ENCODE measurements around the gene ADD1.
"Not testable (repeated sequence)": the region's sequence is repeated elsewhere in the genome, so short reads cannot be mapped to it uniquely, and the experiment has no call there.

Gene ADD1

DNA sequence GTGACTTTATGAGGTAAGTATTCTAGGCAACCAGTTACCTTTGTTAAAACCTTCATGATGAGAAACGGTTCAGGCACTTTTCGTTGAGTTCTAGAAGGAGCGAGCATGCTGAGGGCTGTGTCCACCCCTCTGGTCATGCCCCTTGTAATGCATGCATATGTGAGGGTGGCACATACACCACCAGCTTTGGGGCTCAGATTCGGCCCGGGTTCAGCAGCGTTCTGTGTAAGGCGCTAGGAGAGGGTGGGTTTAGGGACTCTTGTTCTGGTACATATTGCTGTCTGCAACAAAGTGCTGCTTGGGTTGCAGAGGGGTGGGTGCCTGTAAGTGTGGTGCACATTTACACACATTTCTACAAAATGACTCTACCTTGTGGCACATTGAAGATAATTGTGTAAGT lies 65.0 kb downstream of the ADD1 start:
- Histone ChIP-seq H3K9me3 (ENCODE audit: control insufficient read depth in 2 of 2, low read length in 2 of 2) (no peaks in the 10 kb centered on the region), H3K27me3 (ENCODE audit: control insufficient read depth in 2 of 2, insufficient read depth in 2 of 2, low read length in 2 of 2) (no peaks in the 10 kb centered on the region), H3K4me3 (ENCODE audit: low read length in 2 of 2) (no peak overlapping the region), H3K36me3 (ENCODE audit: control insufficient read depth in 2 of 2, insufficient read depth in 2 of 2, low read length in 2 of 2) (peaks cover 75 to 87% of the 10 kb centered on the region in 2 donors), H3K9ac (ENCODE audit: low read depth in 1 of 2, low read length in 2 of 2) (no peak overlapping the region), H3K27ac (ENCODE audit: low read depth in 2 of 2, low read length in 2 of 2) (no peak overlapping the region), H3K4me1 (ENCODE audit: control insufficient read depth in 2 of 2, insufficient read depth in 2 of 2, low read length in 2 of 2) (peaks cover 4 to 5% of the 10 kb centered on the region in 2 donors)

DNA sequence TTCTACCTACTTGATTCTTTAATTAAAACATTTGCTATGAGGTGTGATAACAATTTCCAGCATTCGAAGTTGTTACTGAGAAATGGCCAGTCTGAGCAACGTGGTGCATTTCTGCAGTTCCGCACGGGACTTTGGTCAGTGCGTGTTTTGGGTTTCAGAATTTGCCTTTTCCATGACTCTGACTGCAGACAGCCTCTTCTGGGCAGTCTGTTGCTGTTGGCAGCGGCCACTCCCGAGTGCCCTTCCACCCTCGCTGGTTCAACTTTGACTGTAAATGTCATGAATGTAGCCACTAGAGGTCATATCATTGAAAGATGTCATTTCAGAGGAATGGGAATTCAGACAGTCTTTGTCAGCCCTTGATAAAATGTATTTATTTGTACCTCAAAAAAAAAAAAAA lies 65.9 kb downstream of the ADD1 start:
- H3K36me3 ChIP-seq (ENCODE audit: control insufficient read depth in 2 of 2, insufficient read depth in 2 of 2, low read length in 2 of 2): peaks cover 69 to 86% of the 10 kb centered on the region in 2 donors
- no peaks in the 10 kb centered on the region for H3K27me3 ChIP-seq (ENCODE audit: control insufficient read depth in 2 of 2, insufficient read depth in 2 of 2, low read length in 2 of 2)
- H3K4me1 ChIP-seq (ENCODE audit: control insufficient read depth in 2 of 2, insufficient read depth in 2 of 2, low read length in 2 of 2): peaks cover 4 to 5% of the 10 kb centered on the region in 2 donors
- H3K4me3 ChIP-seq (ENCODE audit: low read length in 2 of 2): no peak overlapping the region
- H3K9ac ChIP-seq (ENCODE audit: low read depth in 1 of 2, low read length in 2 of 2): no peak overlapping the region
- H3K27ac ChIP-seq (ENCODE audit: low read depth in 2 of 2, low read length in 2 of 2): no peak overlapping the region
- no peaks in the 10 kb centered on the region for H3K9me3 ChIP-seq (ENCODE audit: control insufficient read depth in 2 of 2, low read length in 2 of 2)

DNA sequence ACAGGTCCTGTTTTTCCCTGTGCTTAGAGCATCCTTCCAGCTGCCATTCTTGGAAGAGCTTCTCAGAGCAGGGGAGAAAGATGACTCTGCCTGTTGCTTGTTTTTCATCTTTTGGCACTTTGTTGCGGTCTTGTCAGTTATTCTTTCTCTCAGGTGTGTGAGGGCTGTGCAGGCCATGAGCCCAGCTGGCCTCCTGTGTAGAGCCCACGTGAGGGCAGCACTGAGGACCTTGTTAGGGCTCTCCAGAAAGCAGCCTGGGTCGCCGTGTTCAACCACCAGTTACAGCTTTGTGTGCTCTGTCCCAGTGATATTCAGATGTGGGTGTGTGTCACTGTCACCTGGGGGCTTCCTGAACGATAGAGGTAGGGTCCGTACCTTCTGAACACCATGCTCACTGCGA lies 66.8 kb downstream of the ADD1 start:
- Histone ChIP-seq H3K27ac (ENCODE audit: low read depth in 2 of 2, low read length in 2 of 2) (no peak overlapping the region), H3K9ac (ENCODE audit: low read depth in 1 of 2, low read length in 2 of 2) (no peak overlapping the region), H3K9me3 (ENCODE audit: control insufficient read depth in 2 of 2, low read length in 2 of 2) (no peaks in the 10 kb centered on the region), H3K4me3 (ENCODE audit: low read length in 2 of 2) (no peak overlapping the region), H3K4me1 (ENCODE audit: control insufficient read depth in 2 of 2, insufficient read depth in 2 of 2, low read length in 2 of 2) (peaks cover 4 to 5% of the 10 kb centered on the region in 2 donors), H3K36me3 (ENCODE audit: control insufficient read depth in 2 of 2, insufficient read depth in 2 of 2, low read length in 2 of 2) (peaks cover 67 to 84% of the 10 kb centered on the region in 2 donors), H3K27me3 (ENCODE audit: control insufficient read depth in 2 of 2, insufficient read depth in 2 of 2, low read length in 2 of 2) (no peaks in the 10 kb centered on the region)

DNA sequence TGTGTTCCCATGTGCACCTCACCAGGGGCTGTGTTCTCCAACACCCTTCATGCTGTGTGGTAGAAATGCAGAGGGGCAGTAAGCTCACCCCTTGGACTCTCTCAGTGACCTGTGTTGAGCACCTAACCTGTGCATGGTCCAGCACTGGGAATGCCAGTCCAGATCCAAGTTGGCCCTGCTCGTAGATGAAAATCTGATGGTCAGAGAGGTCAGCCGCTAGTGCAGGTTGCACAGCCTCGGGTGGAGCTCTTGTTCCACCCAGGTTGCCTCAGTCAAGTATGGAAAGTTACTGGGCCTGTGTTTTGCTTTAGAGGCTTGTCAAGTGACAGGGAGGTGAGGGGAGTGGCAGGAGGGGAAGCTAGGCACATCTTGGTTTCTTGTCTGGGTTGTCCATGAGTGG lies 68.2 kb downstream of the ADD1 start:
- H3K36me3 ChIP-seq (ENCODE audit: control insufficient read depth in 2 of 2, insufficient read depth in 2 of 2, low read length in 2 of 2): peaks cover 62 to 82% of the 10 kb centered on the region in 2 donors
- H3K27me3 ChIP-seq (ENCODE audit: control insufficient read depth in 2 of 2, insufficient read depth in 2 of 2, low read length in 2 of 2): no peaks in the 10 kb centered on the region
- H3K4me3 ChIP-seq (ENCODE audit: low read length in 2 of 2): no peak overlapping the region
- no peak overlapping the region for H3K9ac ChIP-seq (ENCODE audit: low read depth in 1 of 2, low read length in 2 of 2)
- H3K27ac ChIP-seq (ENCODE audit: low read depth in 2 of 2, low read length in 2 of 2): no peak overlapping the region
- H3K9me3 ChIP-seq (ENCODE audit: control insufficient read depth in 2 of 2, low read length in 2 of 2): no peaks in the 10 kb centered on the region
- peaks cover 4 to 5% of the 10 kb centered on the region in 2 donors for H3K4me1 ChIP-seq (ENCODE audit: control insufficient read depth in 2 of 2, insufficient read depth in 2 of 2, low read length in 2 of 2)

DNA sequence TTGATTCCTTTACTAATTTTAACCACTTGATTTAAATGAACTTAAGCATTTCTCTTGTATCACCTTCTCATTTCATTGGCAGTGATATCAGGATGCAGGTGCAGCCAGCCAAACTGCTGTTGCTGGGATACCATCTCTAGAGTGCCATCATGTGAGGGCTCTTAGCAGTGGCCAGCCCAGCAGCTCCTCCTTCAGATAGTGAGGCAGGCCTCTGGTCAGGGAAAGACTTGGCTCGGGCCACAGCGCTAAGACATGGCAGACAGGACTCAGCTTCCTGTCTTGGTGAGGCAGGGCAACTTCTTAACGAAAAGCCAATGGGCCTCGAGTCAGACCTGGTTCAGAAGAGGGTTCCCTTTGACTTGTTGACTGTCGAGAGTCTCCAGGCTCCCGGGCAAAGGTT lies 69.5 kb downstream of the ADD1 start:
- Histone ChIP-seq H3K4me1 (ENCODE audit: control insufficient read depth in 2 of 2, insufficient read depth in 2 of 2, low read length in 2 of 2) (peaks cover 0 to 3% of the 10 kb centered on the region in 2 donors), H3K4me3 (ENCODE audit: low read length in 2 of 2) (no peak overlapping the region), H3K36me3 (ENCODE audit: control insufficient read depth in 2 of 2, insufficient read depth in 2 of 2, low read length in 2 of 2) (peaks cover 54 to 70% of the 10 kb centered on the region in 2 donors), H3K9me3 (ENCODE audit: control insufficient read depth in 2 of 2, low read length in 2 of 2) (no peaks in the 10 kb centered on the region), H3K27me3 (ENCODE audit: control insufficient read depth in 2 of 2, insufficient read depth in 2 of 2, low read length in 2 of 2) (no peaks in the 10 kb centered on the region), H3K27ac (ENCODE audit: low read depth in 2 of 2, low read length in 2 of 2) (no peak overlapping the region), H3K9ac (ENCODE audit: low read depth in 1 of 2, low read length in 2 of 2) (no peak overlapping the region)

DNA sequence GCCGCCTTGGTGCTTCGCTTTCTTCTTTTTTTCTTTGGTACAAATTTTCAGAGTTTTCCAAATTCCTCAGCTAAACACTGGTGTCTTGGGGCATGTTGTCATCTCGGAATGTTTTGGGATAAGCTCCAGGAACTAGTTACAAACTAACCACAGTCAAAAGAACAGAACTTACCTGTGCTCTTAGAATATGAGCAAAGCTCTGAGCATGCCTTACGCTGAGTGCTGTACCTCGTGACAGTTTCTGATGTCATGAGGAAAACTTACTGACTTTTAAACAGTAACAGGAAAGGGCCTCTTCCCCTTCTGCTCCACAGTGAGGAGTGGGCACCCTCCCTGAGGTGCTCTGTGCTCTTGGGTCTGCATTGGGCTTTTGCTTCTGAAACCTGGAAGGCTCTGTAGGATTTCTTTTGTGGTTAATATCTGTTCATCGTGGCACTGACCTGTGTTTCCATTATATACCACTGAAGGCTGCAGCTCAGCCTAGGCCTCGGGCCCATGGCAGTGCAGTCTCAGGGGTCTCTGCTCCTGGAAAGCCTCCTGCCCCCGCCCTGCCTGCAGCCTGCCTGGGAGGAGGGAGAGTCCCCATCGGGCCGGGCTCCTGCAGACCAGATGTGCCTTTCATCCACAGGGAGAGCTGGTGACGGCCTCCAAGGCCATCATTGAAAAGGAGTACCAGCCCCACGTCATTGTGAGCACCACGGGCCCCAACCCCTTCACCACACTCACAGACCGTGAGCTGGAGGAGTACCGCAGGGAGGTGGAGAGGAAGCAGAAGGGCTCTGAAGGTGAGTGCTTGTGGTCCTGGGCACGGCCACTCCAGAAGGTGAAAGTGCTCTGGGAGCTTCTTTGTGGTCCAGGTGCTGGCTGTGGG lies 70.8 kb downstream of the ADD1 start:
- no peak overlapping the region for H3K4me3 ChIP-seq (ENCODE audit: low read length in 2 of 2)
- H3K9me3 ChIP-seq (ENCODE audit: control insufficient read depth in 2 of 2, low read length in 2 of 2): no peaks in the 10 kb centered on the region
- no peaks in the 10 kb centered on the region for H3K27me3 ChIP-seq (ENCODE audit: control insufficient read depth in 2 of 2, insufficient read depth in 2 of 2, low read length in 2 of 2)
- H3K27ac ChIP-seq (ENCODE audit: low read depth in 2 of 2, low read length in 2 of 2): no peak overlapping the region
- peaks cover 40 to 57% of the 10 kb centered on the region in 2 donors for H3K36me3 ChIP-seq (ENCODE audit: control insufficient read depth in 2 of 2, insufficient read depth in 2 of 2, low read length in 2 of 2)
- H3K9ac ChIP-seq (ENCODE audit: low read depth in 1 of 2, low read length in 2 of 2): no peak overlapping the region
- no peaks in the 10 kb centered on the region for H3K4me1 ChIP-seq (ENCODE audit: control insufficient read depth in 2 of 2, insufficient read depth in 2 of 2, low read length in 2 of 2)

DNA sequence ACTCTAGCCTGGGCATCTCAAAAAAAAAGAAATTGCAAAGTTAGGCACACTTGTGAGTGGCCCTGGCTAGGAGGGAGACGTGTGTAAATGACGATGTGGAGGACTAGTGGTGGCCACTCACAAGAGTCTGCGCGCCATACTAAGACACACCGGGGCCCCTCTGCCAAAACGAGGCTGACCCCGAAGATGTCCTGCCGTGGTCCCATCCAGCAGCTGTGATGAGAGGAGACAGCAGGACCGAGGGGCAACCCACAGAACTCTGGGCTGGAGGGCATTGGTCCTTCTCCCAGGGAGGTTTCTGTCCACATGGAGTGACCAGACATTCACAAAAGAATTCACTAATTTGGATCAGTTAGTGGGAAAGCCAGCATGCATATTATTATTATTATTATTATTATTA lies 72.1 kb downstream of the ADD1 start:
- Histone ChIP-seq H3K27me3 (ENCODE audit: control insufficient read depth in 2 of 2, insufficient read depth in 2 of 2, low read length in 2 of 2) (no peaks in the 10 kb centered on the region), H3K36me3 (ENCODE audit: control insufficient read depth in 2 of 2, insufficient read depth in 2 of 2, low read length in 2 of 2) (peaks cover 30 to 45% of the 10 kb centered on the region in 2 donors), H3K4me1 (ENCODE audit: control insufficient read depth in 2 of 2, insufficient read depth in 2 of 2, low read length in 2 of 2) (no peaks in the 10 kb centered on the region), H3K27ac (ENCODE audit: low read depth in 2 of 2, low read length in 2 of 2) (no peak overlapping the region), H3K4me3 (ENCODE audit: low read length in 2 of 2) (no peak overlapping the region), H3K9ac (ENCODE audit: low read depth in 1 of 2, low read length in 2 of 2) (no peak overlapping the region), H3K9me3 (ENCODE audit: control insufficient read depth in 2 of 2, low read length in 2 of 2) (no peaks in the 10 kb centered on the region)

DNA sequence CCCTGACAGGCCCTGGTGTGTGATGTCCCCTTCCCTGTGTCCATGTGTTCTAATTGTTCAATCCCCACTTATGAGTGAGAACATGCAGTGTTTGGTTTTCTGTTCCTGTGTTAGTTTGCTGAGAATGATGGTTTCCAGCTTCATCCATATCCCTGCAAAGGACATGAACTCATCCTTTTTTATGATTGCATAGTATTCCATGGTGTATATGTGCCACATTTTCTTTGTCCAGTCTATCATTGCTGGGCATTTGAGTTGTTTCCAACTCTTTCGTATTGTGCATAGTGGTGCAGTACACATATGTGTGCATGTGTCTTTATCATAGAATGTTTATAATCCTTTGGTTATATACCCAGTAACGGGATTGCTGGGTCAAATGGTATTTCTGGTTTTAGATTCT lies 73.1 kb downstream of the ADD1 start:
- not testable (repeated sequence) for H3K4me3 ChIP-seq (ENCODE audit: low read length in 2 of 2); H3K27me3 ChIP-seq (ENCODE audit: control insufficient read depth in 2 of 2, insufficient read depth in 2 of 2, low read length in 2 of 2); H3K9me3 ChIP-seq (ENCODE audit: control insufficient read depth in 2 of 2, low read length in 2 of 2); H3K4me1 ChIP-seq (ENCODE audit: control insufficient read depth in 2 of 2, insufficient read depth in 2 of 2, low read length in 2 of 2); H3K27ac ChIP-seq (ENCODE audit: low read depth in 2 of 2, low read length in 2 of 2); H3K9ac ChIP-seq (ENCODE audit: low read depth in 1 of 2, low read length in 2 of 2)
- peaks cover 25 to 39% of the 10 kb centered on the region in 2 donors for H3K36me3 ChIP-seq (ENCODE audit: control insufficient read depth in 2 of 2, insufficient read depth in 2 of 2, low read length in 2 of 2)

DNA sequence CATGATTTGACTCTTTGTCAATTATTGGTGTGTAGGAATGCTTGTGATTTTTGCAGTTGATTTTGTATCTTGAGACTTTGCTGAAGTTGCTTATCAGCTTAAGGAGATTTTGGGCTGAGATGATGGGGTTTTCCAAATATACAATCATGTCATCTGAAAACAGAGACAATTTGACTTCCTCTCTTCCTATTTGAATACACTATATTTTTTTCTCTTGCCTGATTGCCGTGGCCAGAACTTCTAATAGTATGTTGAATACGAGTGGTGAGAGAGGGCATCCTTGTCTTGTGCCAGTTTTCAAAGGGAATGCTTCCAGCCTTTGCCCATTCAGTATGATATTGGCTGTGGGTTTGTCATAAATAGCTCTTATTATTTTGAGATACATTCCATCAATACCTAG lies 74.7 kb downstream of the ADD1 start:
- H3K36me3 ChIP-seq (ENCODE audit: control insufficient read depth in 2 of 2, insufficient read depth in 2 of 2, low read length in 2 of 2): peaks cover 16 to 34% of the 10 kb centered on the region in 2 donors

DNA sequence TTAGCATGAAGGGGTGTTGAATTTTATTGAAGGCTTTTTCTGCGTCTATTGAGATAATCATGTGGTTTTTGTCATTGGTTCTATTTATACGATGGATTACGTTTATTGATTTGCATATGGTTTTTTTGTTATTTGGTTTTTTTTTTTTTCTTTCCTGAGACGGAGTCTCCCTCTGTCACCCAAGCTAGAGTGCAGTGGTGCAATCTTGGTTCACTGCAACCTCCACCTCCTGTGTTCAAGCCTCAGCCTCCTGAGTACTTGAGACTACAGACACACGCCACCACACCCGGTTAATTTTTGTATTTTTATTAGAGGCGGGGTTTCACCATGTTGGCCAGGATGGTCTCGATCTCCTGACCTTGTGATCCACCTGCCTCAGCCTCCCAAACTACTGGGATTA lies 75.1 kb downstream of the ADD1 start:
- not testable (repeated sequence) for H3K4me1 ChIP-seq (ENCODE audit: control insufficient read depth in 2 of 2, insufficient read depth in 2 of 2, low read length in 2 of 2); H3K27ac ChIP-seq (ENCODE audit: low read depth in 2 of 2, low read length in 2 of 2); H3K27me3 ChIP-seq (ENCODE audit: control insufficient read depth in 2 of 2, insufficient read depth in 2 of 2, low read length in 2 of 2); H3K9ac ChIP-seq (ENCODE audit: low read depth in 1 of 2, low read length in 2 of 2); H3K9me3 ChIP-seq (ENCODE audit: control insufficient read depth in 2 of 2, low read length in 2 of 2); H3K4me3 ChIP-seq (ENCODE audit: low read length in 2 of 2)
- H3K36me3 ChIP-seq (ENCODE audit: control insufficient read depth in 2 of 2, insufficient read depth in 2 of 2, low read length in 2 of 2): peaks cover 12 to 34% of the 10 kb centered on the region in 2 donors

More for the DNA sequence above, 74.7 kb downstream of the ADD1 start:
- H3K9ac ChIP-seq (ENCODE audit: low read depth in 1 of 2, low read length in 2 of 2); H3K27ac ChIP-seq (ENCODE audit: low read depth in 2 of 2, low read length in 2 of 2); H3K9me3 ChIP-seq (ENCODE audit: control insufficient read depth in 2 of 2, low read length in 2 of 2); H3K4me3 ChIP-seq (ENCODE audit: low read length in 2 of 2); H3K4me1 ChIP-seq (ENCODE audit: control insufficient read depth in 2 of 2, insufficient read depth in 2 of 2, low read length in 2 of 2); H3K27me3 ChIP-seq (ENCODE audit: control insufficient read depth in 2 of 2, insufficient read depth in 2 of 2, low read length in 2 of 2): not testable (repeated sequence)
